WTC11 (cell line): Measurements from ENCODE around the gene OPRL1.

Source experiments
- ESRRA ChIP-seq: sonication (generic); formaldehyde crosslinking; IDR thresholded peaks from 2 replicates; pipeline ENCODE4 v1.8.1; 2022; ENCODE audit warnings: mild to moderate bottlenecking, missing genetic modification reagents, borderline replicate concordance
- TF ChIP-seq, protein P1 (sequence below): fragments of 200-600 bp; IDR thresholded peaks from 2 replicates; pipeline ENCODE4 v1.8.0; 2022; ENCODE audit warnings: antibody characterized with exemption

DNA sequence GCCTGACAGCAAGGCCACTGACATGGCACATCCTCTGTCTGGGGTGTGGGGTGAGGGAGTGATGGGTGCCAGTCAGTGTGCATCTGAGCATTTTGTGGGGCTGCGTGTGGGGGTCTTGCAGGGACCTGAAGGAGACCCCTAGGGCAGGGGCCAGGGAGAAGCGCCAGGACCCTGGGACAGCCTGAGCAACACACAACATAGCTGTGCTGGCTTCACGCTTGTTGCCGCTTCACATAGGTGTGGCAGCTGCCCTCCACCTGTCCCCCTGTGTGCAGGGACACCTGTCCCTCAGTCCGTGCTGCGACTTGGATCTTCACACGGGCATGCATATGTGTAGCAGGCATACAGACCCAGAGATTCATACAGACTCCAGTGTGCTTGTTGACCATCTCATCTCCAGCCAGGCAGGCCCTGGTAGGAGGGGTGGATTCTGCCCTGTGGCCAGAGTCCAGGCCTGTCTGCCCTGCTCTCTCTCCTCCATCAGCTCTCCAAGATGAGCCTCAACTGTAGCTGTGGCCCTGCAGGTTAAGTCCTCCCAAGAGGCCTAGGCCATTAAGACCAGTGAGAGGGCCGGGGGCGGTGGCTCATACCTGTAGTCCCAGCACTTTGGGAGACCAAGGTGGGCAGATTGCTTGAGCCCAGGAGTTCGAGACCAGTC lies 30.7 kb downstream of the OPRL1 start:
- TF ChIP-seq, protein P1, sequence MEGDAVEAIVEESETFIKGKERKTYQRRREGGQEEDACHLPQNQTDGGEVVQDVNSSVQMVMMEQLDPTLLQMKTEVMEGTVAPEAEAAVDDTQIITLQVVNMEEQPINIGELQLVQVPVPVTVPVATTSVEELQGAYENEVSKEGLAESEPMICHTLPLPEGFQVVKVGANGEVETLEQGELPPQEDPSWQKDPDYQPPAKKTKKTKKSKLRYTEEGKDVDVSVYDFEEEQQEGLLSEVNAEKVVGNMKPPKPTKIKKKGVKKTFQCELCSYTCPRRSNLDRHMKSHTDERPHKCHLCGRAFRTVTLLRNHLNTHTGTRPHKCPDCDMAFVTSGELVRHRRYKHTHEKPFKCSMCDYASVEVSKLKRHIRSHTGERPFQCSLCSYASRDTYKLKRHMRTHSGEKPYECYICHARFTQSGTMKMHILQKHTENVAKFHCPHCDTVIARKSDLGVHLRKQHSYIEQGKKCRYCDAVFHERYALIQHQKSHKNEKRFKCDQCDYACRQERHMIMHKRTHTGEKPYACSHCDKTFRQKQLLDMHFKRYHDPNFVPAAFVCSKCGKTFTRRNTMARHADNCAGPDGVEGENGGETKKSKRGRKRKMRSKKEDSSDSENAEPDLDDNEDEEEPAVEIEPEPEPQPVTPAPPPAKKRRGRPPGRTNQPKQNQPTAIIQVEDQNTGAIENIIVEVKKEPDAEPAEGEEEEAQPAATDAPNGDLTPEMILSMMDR = no peak
- no peak for TF ChIP-seq ESRRA (CRISPR knock-in tag)
